Measurements from ENCODE around the gene ART5. TPM values are rescaled to one million over a fixed set of nuclear protein-coding genes. Genes with fewer than 3 reads are reported as not detected.

Gene ART5
- 0.16 to 0.22 TPM (median 0.18 TPM) in 5 replicates for total RNA-seq (2022; extraction: Qiagen RNA extraction)

GRCh38 chr11:3641701-3642070, at the start of gene ART5:
Gene ART5, minus strand, starts transcription at chr11:3641992. Its CDS starts 130 bp downstream, at chr11:3641862.

GRCh38 chr11:3671334-3672254, 29.8 kb upstream of the ART5 start, which contains the start of gene CHRNA10:
Gene CHRNA10, minus strand, starts transcription at chr11:3671384. Its CDS starts 72 bp downstream, at chr11:3671312.

GRCh38 chr11:3644817-3645235, 3.0 kb upstream of the ART5 start, which contains the start of gene ART1:
Gene ART1, plus strand, starts transcription at chr11:3645128. Its CDS starts 14,086 bp downstream, at chr11:3659214.

Other genes starting within 250 kb of the ART5 start
- gene ART1, start 3.1 kb upstream of the ART5 start, total RNA-seq (2022; extraction: Qiagen RNA extraction), result not detected in 5 replicates
- gene CHRNA10, start 29.4 kb upstream of the ART5 start, total RNA-seq (2022; extraction: Qiagen RNA extraction), result 0.70 to 2.1 TPM (median 0.91 TPM) in 5 replicates
- 53.7 to 85.7 TPM (median 62.9 TPM) in 5 replicates for gene NUP98, start 155.6 kb upstream of the ART5 start, total RNA-seq (2022; extraction: Qiagen RNA extraction)
- gene PGAP2, start 166.6 kb upstream of the ART5 start, total RNA-seq (2022; extraction: Qiagen RNA extraction), result 22.2 to 23.6 TPM (median 22.8 TPM) in 5 replicates
- 97.3 to 119 TPM (median 114 TPM) in 5 replicates for gene RHOG, start 199.0 kb upstream of the ART5 start, total RNA-seq (2022; extraction: Qiagen RNA extraction)
- gene STIM1, start 213.7 kb upstream of the ART5 start, total RNA-seq (2022; extraction: Qiagen RNA extraction), result 23.7 to 28.1 TPM (median 26.1 TPM) in 5 replicates